SK-N-DZ (cell line): Measurements from ENCODE around the gene MAP1LC3B.
"Not testable (repeated sequence)": the region's sequence is repeated elsewhere in the genome, so short reads cannot be mapped to it uniquely, and the experiment has no call there.

Experiments
- DNase-seq: peaks from one replicate; pipeline ENCODE4 v3.0.0-alpha.2; 2015; ENCODE audit warnings: low spot score

MAP1LC3B gene

GRCh38 chr16:87380881-87381280, 11.3 kb upstream of the MAP1LC3B start:
- DNase-seq, result no peak

- no peak for DNase-seq
Measured at GRCh38 chr16:87382023-87382785, 9.9 kb upstream of the MAP1LC3B start.

GRCh38 chr16:87383505-87384161, 8.5 kb upstream of the MAP1LC3B start, which contains the start of gene FBXO31:
Gene FBXO31, minus strand, starts transcription at chr16:87383776. Its CDS starts 32 bp downstream, at chr16:87383744.
- DNase-seq, result peak; percentile 97

- DNase-seq, result no peak
Measured at GRCh38 chr16:87384162-87384874, 7.8 kb upstream of the MAP1LC3B start.

GRCh38 chr16:87384875-87385167, 7.3 kb upstream of the MAP1LC3B start:
- DNase-seq, result not testable (repeated sequence)

GRCh38 chr16:87387942-87388817, 4.0 kb upstream of the MAP1LC3B start:
- DNase-seq, result peak; percentile 99

GRCh38 chr16:87388818-87389134, 3.4 kb upstream of the MAP1LC3B start:
- DNase-seq, result no peak

- DNase-seq, result peak; percentile 52
Measured at GRCh38 chr16:87389245-87389644, 2.9 kb upstream of the MAP1LC3B start.

- DNase-seq, result not testable (repeated sequence)
Measured at GRCh38 chr16:87389914-87390313, 2.2 kb upstream of the MAP1LC3B start.

- no peak for DNase-seq
Measured at GRCh38 chr16:87390641-87391323, 1.4 kb upstream of the MAP1LC3B start.

- DNase-seq, result peak; percentile 70
Measured at GRCh38 chr16:87391324-87391949, 699 bp upstream of the MAP1LC3B start.

GRCh38 chr16:87392821-87393679, 914 bp downstream of the MAP1LC3B start:
- peak; percentile 47 for DNase-seq

GRCh38 chr16:87393680-87394055, 1.5 kb downstream of the MAP1LC3B start:
- DNase-seq, result no peak

GRCh38 chr16:87395181-87395842, 3.2 kb downstream of the MAP1LC3B start:
- no peak for DNase-seq

- DNase-seq, result no peak
Measured at GRCh38 chr16:87404764-87405625, 12.9 kb downstream of the MAP1LC3B start.

- DNase-seq, result no peak
Measured at GRCh38 chr16:87406495-87407088, 14.5 kb downstream of the MAP1LC3B start.

GRCh38 chr16:87407511-87408112, 15.5 kb downstream of the MAP1LC3B start:
- DNase-seq, result no peak
